ENCODE data around the gene ST6GALNAC6. TPM values are rescaled to one million over a fixed set of nuclear protein-coding genes. Genes with fewer than 3 reads are reported as not detected.

The ST6GALNAC6 gene
- polyA plus RNA-seq, 3 donors, result 8.2 to 14.4 (median 12.0) TPM

DNA sequence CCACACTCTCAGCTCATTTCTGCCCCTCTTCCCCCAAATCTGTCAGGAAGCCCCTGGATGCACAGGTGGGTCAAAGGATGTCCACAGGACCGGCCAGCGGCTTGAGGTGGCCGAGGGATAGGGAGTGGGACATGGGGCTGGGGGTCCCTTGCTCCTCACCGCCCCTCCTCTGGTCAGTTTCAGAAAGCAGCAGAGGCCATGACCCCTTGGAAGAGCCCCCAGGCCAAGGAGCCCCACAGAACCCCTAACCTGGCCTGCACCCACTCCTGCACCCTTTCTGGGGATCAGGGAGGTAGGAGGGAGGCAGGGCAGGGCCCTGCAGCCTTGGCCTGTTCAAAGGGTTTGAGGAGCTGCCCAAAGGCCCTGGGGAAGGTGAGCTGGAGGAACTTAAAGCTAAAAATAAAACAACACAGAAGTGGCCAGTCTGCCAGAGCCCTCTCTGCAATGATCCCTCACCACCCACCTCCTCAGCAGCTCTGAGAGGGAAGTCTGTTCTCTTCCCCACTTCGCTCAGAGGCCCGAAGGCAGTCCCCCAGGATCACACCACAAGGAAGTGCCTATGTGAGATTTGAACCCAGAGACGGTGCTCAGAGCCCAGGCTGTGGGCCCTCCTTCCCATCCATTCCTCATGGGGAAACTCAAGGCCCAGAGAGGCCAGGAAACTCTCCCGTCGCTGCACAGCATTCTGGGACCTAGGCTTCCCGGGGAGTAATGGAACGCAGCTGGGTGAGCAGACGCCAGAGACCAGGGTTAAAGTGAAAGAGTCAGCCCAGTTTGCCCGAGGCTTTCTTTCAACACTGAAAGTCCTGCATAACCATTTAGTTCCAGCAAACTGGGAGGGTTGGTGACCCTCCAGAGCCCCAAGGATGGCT is 45.9 kb downstream of the ST6GALNAC6 start:
- Histone ChIP-seq H3K36me3 (replicated peaks in 1 of 2; ENCODE audit: control insufficient read depth in 1 of 2, insufficient read depth in 2 of 2, low read length in 2 of 2) (peaks cover 0 to 19% of the 10 kb centered on the region in 2 donors), H3K9me3 (replicated peaks in 1 of 2; ENCODE audit: control insufficient read depth in 1 of 2, insufficient read depth in 1 of 2, low read length in 2 of 2) (peaks cover 15 to 21% of the 10 kb centered on the region in 2 donors), H3K4me3 (replicated peaks in 1 of 3; ENCODE audit: low read depth in 2 of 3, low read length in 3 of 3) (peak overlapping the region; percentile 39 to 89 (median 50)), H2AFZ (ENCODE audit: insufficient read depth, low read depth, low read length, poor library complexity, severe bottlenecking) (peak overlapping the region; percentile 83), H3K9ac (ENCODE audit: insufficient read depth, low read length, poor library complexity, severe bottlenecking) (peak overlapping the region; percentile 84), H3K4me2 (replicated peaks; ENCODE audit: extremely low read depth, low read length, poor library complexity, severe bottlenecking) (peak overlapping the region; percentile 95), H3K27ac (ENCODE audit: low read depth in 1 of 2, low read length in 2 of 2) (peak overlapping the region; percentile 8 to 81), H4K20me1 (ENCODE audit: insufficient read depth, low read length) (peaks cover 6% of the 10 kb centered on the region), H3K79me2 (ENCODE audit: insufficient read depth, low read length) (no peaks in the 10 kb centered on the region), H3K27me3 (ENCODE audit: control insufficient read depth in 2 of 2, insufficient read depth in 2 of 2, low read length in 2 of 2) (no peaks in the 10 kb centered on the region), H3K4me1 (ENCODE audit: control insufficient read depth in 1 of 2, insufficient read depth in 2 of 2, low read length in 2 of 2) (peaks cover 36 to 42% of the 10 kb centered on the region in 2 donors)
- DNase-seq, result peak in 2 of 3 donors; percentile 27 to 29
- Mint-ChIP-seq H3K27me3 (ENCODE audit: low read depth in 3 of 3) (peaks cover 0 to 3% (median 3%) of the 10 kb centered on the region in 3 donors), H3K4me3 (peak overlapping the region; percentile 93 to 95), H3K9me3 (peaks cover 18 to 22% (median 19%) of the 10 kb centered on the region in 7 donors), H3K27ac (peak overlapping the region; percentile 69 to 88 (median 78)), H3K4me1 (peaks cover 45% of the 10 kb centered on the region), H3K36me3 (peaks cover 27 to 29% of the 10 kb centered on the region in 2 donors)
- no peak for TF ChIP-seq CTCF (IDR thresholded peaks at IDR 0.05)
- WGBS (ENCODE audit: insufficient coverage), result 3% methylated on average over 8 of the region's 13 CpGs
- intact Hi-C loops (cut with micrococcal nuclease), result no loop called here

DNA sequence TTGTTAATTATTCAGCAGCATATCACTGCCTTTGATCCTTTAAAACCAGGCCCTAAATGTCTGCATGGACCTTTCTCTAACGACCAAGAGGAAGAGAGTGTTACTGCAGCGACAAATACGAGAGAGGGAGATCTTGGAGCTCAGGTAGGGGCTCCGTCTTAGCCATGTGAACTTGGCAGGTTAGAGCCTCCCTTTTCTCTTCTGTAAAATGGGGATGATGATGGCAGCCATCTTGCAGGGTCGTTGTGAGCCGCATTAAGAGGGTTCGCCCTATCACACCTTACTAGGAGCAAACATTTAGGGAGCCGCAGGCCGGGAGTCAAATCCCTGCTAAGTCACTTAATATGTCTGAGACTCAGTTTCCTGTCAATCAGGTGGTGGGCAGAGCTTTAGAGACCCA is 46.6 kb downstream of the ST6GALNAC6 start:
- 75% methylated on average over 2 of the region's 9 CpGs for WGBS (ENCODE audit: insufficient coverage)
- peaks cover 19 to 26% (median 22%) of the 10 kb centered on the region in 7 donors for H3K9me3 Mint-ChIP-seq
- Histone ChIP-seq H3K79me2 (ENCODE audit: insufficient read depth, low read length) (no peaks in the 10 kb centered on the region), H3K36me3 (replicated peaks in 1 of 2; ENCODE audit: control insufficient read depth in 1 of 2, insufficient read depth in 2 of 2, low read length in 2 of 2) (peaks cover 0 to 19% of the 10 kb centered on the region in 2 donors), H3K27ac (ENCODE audit: low read depth in 1 of 2, low read length in 2 of 2) (no peak overlapping the region), H3K27me3 (ENCODE audit: control insufficient read depth in 2 of 2, insufficient read depth in 2 of 2, low read length in 2 of 2) (no peaks in the 10 kb centered on the region), H2AFZ (ENCODE audit: insufficient read depth, low read depth, low read length, poor library complexity, severe bottlenecking) (no peak overlapping the region), H3K4me1 (ENCODE audit: control insufficient read depth in 1 of 2, insufficient read depth in 2 of 2, low read length in 2 of 2) (peaks cover 30 to 35% of the 10 kb centered on the region in 2 donors), H3K4me3 (replicated peaks in 1 of 3; ENCODE audit: low read depth in 2 of 3, low read length in 3 of 3) (peak overlapping the region in 1 of 3 experiments; percentile 89), H3K9ac (ENCODE audit: insufficient read depth, low read length, poor library complexity, severe bottlenecking) (no peak overlapping the region), H3K9me3 (replicated peaks in 1 of 2; ENCODE audit: control insufficient read depth in 1 of 2, insufficient read depth in 1 of 2, low read length in 2 of 2) (peaks cover 15 to 24% of the 10 kb centered on the region in 2 donors), H3K4me2 (replicated peaks; ENCODE audit: extremely low read depth, low read length, poor library complexity, severe bottlenecking) (peak overlapping the region; percentile 95), H4K20me1 (ENCODE audit: insufficient read depth, low read length) (peaks cover 6% of the 10 kb centered on the region)
- peak overlapping the region; percentile 93 to 95 for H3K4me3 Mint-ChIP-seq
- no peak for DNase-seq
- H3K36me3 Mint-ChIP-seq, result peaks cover 30 to 32% of the 10 kb centered on the region in 2 donors
- intact Hi-C loops (cut with micrococcal nuclease), result no loop called here
- H3K27me3 Mint-ChIP-seq (ENCODE audit: low read depth in 3 of 3), result peaks cover 0 to 3% (median 3%) of the 10 kb centered on the region in 3 donors
- H3K4me1 Mint-ChIP-seq, result peaks cover 38% of the 10 kb centered on the region
- peak overlapping the region in 1 of 7 donors; percentile 41 for H3K27ac Mint-ChIP-seq
- no peak for TF ChIP-seq CTCF (IDR thresholded peaks at IDR 0.05)
